ENCODE data around the gene SIRT6.
"Not testable (repeated sequence)": the region's sequence is repeated elsewhere in the genome, so short reads cannot be mapped to it uniquely, and the experiment has no call there.

DNA sequence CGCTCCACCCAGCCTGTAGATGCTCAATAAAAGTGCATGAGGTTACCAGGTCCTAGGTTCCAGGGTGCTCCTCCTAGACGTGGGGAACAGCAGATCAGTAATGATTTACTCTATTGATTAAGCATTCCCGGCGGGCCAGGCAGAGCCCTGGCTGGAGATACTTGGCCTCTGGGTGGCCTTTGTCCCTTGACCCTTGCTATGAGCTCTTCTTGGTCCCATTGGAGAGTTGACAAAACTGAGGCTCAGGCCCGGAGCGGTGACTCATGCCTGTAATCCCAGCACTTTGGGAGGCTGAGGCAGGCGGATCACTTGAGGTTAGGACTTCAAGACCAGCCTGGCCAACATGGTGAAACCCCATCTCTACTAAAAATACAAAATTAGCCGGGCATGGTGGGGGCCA, 24.4 kb downstream of the SIRT6 start:
- TF ChIP-seq POLR2AphosphoS5, POLR2A (IDR thresholded peaks at IDR 0.05): not testable (repeated sequence)
- TF ChIP-seq, protein P1, sequence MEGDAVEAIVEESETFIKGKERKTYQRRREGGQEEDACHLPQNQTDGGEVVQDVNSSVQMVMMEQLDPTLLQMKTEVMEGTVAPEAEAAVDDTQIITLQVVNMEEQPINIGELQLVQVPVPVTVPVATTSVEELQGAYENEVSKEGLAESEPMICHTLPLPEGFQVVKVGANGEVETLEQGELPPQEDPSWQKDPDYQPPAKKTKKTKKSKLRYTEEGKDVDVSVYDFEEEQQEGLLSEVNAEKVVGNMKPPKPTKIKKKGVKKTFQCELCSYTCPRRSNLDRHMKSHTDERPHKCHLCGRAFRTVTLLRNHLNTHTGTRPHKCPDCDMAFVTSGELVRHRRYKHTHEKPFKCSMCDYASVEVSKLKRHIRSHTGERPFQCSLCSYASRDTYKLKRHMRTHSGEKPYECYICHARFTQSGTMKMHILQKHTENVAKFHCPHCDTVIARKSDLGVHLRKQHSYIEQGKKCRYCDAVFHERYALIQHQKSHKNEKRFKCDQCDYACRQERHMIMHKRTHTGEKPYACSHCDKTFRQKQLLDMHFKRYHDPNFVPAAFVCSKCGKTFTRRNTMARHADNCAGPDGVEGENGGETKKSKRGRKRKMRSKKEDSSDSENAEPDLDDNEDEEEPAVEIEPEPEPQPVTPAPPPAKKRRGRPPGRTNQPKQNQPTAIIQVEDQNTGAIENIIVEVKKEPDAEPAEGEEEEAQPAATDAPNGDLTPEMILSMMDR (IDR thresholded peaks at IDR 0.05 in 8 of 11, conservative IDR thresholded peaks at IDR 0.05 in 3 of 11) = not testable (repeated sequence)

All from spleen (tissue), 7 donors.